GM19240 (cell line): ENCODE data around the gene FGF1.

Experiments used
- DNase-seq: peaks from one replicate; pipeline ENCODE4 v3.0.0; 2011; ENCODE audit warnings: low spot score; ENCODE audit not compliant: insufficient read length

The FGF1 gene

DNA sequence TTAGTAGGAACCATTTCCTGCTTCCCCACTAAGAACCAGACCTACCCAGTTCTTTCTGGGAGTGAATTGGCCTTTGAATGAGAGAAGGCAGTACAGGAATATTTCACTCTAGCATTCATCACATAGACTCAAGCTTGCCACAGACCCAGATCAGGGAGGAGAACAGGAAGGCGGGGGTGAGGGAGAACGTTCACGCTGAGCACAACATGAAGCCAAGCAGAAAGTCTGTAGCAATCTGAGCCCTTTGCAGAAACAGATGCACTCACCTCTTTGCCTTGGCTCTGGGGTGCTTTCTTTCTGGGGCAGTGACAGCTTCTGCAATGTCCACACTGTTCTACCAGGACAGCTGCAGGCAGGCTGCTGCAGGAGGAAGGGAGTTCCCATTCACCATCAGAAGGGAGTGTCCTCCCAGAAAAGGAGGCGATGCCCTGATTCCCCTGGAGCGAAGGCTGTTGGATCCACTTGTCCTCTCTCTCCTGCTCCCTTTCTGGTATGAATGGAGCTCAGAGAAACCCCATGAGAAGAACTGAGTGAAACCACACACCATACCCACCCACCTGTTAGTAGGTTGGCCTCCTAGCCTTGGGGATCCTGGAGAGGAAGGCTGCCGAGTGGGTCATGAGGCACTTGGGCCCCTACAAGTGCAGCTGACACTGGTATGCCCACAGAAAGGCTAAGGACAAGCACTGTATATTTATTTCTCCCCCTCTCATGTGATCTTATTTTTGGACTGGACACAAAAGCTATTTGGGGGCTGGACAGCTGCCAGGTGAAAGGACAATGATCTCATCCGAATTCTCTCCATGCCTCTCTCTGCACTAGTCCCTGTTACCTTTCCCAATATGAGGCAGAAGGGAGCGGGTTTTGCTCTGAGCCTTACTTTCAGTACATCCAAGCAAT lies 11.7 kb upstream of the FGF1 start:
- DNase-seq = no peak

DNA sequence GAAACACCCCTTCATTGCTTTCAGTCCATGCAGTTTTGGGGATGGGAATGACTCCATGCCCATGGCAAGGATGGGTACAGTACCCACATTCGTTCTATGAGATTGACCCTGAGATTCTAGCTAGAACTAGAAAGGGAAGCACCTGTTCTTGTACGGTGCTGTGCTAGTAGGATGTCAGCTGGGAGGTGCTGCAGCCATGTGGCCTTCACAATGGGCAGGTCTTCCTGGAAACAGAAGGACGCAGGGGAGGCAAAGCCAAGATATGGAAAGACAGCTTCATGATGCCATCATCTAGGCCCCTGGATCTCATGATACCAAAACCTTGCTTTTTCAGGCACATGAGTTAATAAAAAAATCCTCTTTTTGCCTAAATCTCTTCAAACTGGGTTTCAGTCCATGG lies 10.5 kb upstream of the FGF1 start:
- DNase-seq = no peak

DNA sequence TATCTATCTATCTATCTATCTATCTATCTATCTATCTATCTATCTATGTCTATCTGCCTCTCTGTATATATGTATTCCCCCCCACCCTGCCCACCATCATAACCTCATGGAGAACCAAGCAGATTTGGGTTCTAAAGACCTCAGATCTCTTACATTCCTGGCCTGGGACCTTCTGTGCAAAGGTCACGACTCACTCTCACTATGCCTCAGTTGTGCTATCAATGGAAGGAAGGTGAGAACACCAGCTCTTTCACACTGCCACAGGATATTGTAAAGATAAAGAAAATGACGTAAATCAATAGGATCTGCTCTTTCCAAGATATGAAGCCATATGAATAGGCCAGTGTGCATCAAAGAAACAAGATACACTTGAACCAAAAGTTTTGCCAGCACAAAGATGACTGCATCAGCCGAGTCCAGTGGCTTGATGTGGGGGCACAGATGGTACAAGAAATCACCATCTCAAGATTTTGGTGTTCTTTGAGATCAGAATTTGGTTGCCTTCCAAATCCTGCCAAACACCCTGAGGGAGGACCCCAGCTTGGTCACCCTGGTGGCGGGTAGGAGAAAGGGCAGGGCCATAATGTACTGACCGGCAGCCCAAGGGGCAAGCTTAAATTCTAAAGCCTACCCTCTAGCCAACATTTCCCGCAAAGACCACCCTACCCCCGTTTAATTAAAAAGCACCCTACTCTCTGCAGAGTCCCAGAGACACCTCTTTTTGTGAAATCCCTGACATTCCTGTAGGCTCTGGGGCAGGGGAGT lies 8.4 kb upstream of the FGF1 start:
- DNase-seq = no peak

DNA sequence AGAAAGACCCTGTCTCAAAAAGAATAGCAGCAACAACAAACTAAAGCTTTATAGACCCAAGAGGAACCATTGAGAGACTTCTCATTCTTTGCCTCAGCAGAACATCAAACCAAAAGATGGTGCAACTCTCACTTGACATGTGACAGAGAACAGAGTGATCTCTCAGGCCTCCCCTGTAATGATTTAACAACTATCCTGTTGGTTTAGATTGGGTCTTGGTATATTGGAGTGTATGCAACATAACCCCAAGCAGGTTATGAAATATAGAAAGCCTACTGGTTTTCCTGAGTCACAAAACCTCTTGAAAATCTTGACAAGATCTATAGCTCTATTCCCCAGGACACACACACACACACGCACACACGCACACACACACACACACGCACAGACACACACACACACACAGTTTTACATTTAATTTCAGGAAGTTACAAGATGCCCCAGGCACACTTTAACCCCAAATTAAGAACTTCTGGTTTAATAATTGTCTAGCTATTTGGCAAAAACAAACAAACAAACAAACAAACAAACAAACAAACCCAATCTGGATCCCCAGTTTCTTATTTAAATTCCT lies 6.5 kb upstream of the FGF1 start:
- no peak for DNase-seq

DNA sequence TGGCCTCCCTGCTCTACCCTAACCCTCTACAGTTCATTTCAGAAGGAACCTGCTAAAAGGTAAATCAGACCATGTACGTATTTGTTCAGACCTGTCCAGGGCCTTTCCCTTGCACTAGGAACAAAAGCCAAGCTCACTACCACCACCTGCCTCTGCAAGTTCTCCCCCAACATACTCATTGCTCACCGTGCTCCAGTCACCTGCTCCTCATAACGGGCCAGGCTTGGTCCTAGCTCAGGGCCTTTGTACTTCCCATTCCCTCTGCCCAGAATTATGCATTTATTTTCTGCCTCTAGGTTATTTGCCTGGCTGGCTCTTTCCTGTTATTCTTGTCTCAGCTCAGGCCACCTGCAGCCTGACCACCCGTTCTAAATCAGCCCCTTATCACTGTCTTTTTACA lies 4.8 kb upstream of the FGF1 start:
- no peak for DNase-seq

DNA sequence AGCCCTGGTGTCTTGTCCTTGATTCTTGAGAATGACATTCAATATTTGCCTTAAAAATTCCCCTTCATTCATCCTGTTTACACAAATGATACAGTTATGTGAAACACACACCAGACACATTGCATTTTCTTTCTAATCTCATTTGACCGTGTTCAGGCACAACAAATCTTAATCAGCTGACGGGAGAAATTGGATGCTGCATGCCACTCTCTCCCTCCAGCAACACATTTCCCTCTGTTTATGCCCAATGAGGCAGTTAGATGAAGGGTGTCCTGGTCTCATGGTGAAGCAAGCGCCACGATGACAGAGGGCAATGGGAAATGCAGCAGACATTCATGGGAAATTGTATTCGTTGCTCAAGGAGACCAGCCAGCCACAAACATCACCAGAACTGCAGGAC lies 3.2 kb upstream of the FGF1 start:
- no peak for DNase-seq

DNA sequence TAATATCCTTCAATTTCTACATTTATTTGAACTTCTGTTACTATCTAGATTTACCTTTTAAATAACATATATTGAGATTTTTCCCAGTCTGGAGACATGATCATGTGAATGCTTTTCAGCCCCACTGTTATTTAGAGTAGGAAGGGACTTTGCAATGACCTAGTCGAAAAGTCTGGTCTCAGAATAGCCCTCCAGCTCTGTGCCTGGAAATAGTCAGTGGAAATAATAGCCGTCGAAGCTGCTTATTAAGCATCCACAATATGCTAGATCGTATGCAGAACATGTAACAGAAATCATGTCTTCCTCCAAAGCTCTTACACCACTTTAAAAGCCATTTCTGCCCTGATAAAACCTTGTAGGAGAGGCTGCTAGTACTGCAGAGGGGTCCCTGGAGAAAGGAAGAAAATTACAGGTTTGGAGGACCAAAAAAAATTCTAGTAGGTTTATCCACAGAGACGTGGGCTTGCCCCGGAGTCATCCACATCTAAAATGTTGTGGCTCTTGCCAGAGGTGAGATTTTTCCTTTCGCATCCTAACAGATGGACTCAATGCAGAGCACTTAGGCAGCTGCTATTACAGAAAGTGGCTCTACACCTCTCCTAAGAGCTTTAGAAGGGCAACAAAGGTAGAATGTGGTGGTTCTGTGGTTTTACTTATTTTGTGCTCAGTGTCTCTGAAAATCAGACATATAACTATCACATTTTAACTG lies 2.5 kb upstream of the FGF1 start:
- DNase-seq = no peak

DNA sequence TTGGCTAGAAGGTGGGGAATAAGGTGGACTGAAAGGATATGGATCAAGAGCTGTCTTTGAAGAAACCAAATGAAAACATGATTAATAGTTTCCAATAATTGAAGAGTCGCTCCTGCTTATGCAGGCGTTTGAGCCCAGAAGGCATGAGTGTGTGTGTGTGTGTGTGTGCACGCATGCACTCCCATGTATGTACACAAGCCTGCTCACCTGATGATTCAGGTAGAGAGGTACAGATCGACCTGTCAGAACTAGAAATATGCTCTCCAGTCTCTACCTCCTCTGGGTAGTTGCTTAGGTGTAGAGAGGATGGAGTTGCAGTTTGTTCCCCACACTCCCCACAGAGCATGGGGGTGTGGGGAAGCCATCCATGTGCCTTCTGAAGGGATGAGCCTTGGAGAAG lies 1.1 kb upstream of the FGF1 start:
- no peak for DNase-seq

DNA sequence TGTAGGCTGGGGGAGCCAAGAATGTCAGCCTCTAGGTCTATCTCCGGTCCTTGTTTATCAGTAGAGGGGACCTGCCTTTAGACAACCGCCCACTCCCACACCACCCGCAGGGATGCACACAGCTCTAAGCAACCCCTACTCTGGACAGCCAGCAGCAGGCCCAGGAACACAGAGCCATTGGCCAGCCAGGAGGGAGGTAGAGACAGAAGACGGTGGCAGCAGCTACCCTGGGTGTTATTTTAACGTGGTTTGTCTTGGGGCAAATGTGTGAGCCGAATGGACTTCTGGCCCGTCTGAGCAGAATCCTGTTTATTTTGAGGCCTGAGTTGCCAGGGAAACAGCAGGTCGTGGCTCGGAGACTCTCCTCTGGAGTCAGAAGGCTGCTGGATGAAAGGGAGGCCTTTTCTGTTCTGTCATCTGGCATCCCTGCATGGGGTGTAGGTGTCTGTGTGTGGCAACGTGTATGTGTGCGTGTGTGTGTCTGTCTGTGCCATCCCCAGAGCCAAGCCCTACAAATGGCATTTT lies 382 bp upstream of the FGF1 start:
- DNase-seq = no peak

DNA sequence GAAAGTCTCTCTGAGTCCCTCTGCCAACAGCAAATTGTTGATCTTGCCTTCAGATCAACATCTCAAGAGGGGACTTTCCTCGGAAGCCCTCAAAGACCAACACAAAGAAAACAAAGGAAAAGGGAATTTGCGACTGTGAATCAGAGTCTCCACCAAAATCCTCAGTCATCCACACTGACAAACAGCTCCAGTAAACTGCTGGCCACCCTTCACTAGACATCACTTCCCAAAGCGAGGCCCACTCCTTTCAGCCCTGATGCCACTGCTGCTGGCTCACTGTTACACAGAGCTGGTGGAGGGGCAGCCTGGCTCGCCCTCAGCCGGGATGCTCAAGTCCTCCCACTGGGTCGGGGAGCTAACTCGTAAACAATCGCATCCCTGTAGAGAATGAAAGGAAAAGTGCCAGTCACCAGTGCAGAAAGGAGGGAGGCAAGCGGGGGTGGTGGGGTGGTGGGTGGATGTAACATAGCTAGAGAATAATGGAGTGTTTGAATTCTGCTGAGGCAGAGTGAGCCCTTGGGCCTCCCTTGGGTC lies 1.3 kb downstream of the FGF1 start:
- no peak for DNase-seq

DNA sequence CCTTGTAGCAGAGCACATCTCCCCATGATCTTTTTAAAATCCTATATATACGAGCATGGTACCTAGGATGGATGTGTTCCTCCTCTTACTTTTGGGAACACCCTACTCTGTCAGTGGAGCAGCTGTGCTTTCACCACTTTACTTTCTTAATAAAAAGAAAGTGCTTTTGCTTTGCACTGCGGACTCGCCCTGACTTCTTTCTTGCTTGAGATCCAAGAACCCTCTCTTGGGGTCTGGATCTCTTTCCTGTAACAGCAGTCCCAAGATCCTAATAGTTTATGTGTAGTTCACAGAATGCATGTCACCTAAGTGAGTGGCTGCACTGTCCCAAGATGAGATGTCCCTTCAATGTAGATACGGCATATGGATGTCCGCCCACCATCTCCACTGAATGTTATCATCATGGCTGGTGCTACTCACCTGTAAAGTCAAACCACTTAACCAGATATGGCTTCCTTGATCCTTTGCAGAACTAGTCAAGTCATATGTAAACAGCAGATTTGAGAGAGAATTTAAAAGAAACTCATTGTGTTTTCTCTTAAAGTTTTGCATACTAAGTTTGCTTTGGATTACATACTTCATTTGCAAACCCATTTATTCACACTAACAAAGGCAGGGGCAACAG lies 1.9 kb downstream of the FGF1 start:
- no peak for DNase-seq

DNA sequence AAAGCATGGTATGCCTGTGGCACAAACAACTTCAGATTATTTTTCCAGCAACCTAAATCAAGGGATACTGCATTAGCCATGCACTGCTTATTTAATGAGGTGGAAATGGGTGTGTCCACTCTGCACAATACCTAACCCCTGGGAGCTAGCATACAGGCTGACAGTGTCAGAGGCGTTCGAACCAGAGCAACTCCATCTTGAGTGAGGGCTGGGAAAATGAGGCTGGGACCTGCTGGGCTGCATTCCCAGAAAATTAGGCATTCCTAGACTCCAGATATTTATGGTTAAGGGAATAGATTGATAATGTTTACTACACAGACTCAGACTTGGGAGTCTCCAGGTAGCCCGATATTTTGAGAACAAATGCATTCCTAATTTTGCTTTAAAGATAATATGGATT lies 2.8 kb downstream of the FGF1 start:
- DNase-seq = no peak

DNA sequence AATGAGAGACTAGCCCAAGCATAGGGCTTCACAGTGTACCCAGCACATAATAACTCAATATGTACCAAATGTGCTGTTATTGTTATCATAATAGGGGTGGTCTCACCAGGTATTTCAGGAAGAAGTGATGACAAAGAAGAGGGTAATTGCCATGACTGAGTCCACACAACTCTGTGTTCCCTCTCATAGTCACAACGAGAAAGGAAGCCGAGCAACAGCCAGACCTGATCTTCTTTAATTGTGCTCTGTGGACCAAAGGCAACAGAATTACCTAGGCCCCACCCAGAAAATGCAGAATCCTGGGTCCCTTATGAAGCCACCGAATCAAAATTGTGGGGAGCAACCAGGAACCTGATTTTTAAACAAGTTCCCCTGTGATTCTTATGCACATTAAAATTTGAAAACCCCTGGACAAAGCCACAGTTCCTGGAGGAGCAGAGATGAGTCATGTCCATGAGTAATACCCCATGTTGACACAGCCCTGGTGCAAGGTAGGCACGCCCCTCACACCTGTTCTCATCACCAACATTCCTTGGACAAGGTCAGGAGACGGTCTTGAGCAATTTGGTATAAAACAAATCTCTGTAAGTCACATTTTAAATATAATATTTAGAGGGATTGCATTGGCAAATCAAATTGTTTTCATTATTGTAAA lies 5.2 kb downstream of the FGF1 start:
- DNase-seq = no peak

DNA sequence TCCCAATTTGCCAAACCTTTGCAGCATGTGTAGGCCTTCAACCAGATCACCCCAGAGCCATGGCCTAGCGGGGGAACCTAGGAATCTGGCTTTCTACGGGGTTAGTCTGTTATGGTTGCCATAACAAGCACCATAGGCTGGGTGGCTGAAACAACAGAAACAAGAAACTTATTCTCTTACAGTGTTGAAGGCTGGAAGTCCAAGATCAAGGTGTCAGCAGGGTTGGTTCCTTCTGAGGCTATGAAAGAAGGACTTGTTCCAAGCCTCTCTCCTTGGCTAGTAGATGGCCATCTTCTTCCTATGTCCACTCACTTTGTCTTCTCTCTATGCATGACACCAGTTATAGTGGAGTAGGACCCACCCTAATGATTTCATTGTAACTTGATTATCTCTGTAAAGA lies 6.1 kb downstream of the FGF1 start:
- DNase-seq = no peak

DNA sequence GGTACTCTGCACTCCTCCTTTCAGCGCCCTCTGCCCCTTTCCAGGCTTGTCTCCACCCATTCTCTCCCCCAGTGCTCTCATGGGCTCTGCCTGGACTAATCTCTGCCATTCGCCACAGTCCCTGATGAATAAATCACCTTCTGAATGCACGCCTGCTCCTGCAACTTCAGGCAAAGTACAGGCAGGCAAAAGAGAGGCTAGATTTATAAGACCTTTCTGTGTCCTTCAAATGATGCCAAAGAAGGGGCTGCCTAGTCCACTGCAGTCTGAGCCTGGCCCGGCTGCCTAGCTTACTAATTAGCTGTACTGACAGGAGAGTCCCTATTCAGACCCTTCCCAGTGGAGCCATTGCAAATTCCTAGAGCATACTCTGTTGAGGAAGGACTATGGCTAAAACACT lies 7.4 kb downstream of the FGF1 start:
- DNase-seq = no peak

DNA sequence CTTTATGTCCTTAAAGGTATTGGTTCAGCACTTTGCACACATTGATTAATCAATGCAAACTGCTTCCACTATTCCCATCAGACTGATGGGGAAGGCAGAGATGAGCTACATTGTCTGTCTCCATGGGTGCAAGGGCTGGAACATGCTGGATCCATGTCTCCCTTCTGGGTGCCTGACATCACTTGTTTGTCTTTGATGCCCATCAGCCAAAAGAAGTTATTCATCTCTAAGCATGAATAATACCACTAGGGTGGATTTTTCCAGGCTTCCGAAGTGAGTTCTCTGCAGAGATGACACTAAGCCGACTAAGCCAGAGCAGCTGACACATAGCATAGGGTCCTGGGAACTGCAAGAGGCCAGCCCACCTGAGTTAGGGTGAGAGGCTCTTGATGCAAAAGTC lies 8.7 kb downstream of the FGF1 start:
- no peak for DNase-seq

DNA sequence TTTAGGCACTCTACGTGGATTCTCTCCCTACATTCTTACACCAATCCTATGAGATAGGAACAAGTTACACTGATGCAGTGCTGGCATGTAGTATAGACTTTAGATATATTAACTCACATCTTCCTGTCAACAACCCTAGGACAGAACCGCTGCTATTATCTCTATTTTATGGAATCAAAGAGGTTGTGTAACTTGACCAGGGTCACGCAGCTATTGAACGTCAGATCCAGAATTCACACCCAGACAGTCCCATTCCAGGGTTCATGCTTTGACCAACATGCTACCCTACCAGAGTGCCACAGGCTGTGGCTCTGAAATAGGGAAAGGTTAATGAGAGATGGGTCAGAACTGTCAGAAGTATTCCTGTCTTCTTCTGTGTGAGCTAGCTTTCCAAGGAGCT lies 9.6 kb downstream of the FGF1 start:
- DNase-seq = no peak

DNA sequence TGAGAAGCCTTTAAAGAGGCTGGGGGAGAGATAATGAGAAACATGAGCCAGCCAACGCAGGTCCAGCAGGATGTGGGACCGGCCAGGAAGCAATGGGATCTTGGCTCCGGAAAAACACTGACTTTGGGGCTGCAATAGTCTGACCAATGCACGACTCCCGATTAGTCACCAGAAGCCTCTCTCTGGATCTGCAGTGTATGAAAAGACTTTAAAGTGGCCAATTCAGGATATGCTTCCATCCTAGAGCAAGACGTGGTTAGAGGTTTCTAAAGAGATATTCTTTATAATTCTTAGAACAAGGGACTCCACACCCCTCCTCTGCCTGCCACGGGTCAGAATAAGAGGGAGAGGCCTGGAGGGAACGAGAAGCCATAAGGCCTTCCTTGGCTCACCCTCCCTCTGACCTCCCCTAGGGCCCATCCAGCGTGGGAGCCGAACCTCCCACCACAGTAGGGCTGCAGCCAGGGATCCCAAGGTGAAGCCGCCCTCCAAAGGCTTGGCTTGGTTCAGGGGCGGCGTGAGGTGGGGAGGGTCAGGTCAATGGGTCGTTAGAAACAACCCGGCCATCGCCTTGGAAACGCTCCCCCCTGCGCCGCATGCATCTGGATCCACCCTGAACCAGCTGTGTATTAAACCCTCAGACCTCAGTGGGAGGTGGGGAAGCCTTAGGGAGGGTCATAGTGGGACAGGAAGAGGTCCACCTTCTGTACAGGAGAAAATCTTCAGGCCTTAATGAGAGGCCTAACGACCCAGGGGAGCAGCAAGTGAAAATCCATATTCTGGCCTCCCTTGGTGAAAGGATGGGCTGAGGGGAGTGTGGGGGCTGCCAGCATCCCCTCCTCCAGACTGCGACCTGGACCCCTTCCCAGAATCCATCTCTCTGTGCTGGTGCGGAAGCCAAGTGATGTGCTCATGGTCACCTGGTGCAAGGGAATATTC lies 11.1 kb downstream of the FGF1 start:
- DNase-seq = no peak

DNA sequence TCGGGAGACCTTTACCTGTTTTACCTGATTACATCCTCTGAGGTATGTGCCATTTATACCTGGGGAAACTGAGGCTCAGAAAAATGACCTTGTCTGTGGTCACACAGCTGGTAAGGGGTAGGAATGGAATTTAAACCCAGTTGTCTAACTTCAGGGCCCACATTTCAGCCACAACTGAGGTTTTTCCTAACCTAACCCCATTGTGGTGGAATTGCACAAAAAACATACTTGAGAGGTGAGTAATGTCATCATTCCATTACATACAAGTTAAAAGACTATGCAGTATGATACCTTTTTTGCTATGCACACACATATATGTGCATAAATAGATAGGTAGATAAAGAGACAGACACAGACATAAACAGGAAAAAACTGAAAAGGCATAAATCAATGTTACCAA lies 14.1 kb downstream of the FGF1 start:
- no peak for DNase-seq
